HG02981 (cell line): ENCODE measurements around the gene ARHGEF7.

Experiments
- ATAC-seq: cut with Tn5 transposase; IDR thresholded peaks from one replicate; pipeline ENCODE4 v1.9.1; 2021; ENCODE audit warnings: mild to moderate bottlenecking, moderate library complexity; ENCODE audit not compliant: unreplicated experiment

ARHGEF7 gene

GRCh38 chr13:111270765-111271698, 155.9 kb downstream of the ARHGEF7 start:
- no peak for ATAC-seq

GRCh38 chr13:111272117-111272516, 157.0 kb downstream of the ARHGEF7 start:
- no peak for ATAC-seq

GRCh38 chr13:111275382-111275781, 160.3 kb downstream of the ARHGEF7 start:
- ATAC-seq, result no peak

- no peak for ATAC-seq
Measured at GRCh38 chr13:111275995-111276618, 161.0 kb downstream of the ARHGEF7 start.

DNA sequence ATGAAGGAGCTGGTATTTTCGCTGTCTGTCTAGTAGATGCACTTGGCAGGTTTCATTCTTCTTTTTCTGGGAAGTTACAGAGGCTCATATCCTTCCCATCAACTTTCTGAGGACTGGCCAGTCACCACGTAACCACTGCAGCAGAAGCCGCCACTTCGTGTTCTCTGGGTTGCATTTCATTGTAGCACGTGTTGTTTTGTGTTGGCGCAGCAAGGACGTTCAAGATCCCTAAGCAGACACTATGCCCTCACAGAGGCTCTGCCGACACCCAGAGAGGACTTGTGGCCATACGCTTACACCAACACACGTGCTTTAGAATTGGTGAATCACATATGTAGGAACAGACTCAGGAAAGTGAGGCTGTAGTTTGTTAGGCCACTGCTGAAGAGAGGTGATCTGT, 163.1 kb downstream of the ARHGEF7 start:
- no peak for ATAC-seq

DNA sequence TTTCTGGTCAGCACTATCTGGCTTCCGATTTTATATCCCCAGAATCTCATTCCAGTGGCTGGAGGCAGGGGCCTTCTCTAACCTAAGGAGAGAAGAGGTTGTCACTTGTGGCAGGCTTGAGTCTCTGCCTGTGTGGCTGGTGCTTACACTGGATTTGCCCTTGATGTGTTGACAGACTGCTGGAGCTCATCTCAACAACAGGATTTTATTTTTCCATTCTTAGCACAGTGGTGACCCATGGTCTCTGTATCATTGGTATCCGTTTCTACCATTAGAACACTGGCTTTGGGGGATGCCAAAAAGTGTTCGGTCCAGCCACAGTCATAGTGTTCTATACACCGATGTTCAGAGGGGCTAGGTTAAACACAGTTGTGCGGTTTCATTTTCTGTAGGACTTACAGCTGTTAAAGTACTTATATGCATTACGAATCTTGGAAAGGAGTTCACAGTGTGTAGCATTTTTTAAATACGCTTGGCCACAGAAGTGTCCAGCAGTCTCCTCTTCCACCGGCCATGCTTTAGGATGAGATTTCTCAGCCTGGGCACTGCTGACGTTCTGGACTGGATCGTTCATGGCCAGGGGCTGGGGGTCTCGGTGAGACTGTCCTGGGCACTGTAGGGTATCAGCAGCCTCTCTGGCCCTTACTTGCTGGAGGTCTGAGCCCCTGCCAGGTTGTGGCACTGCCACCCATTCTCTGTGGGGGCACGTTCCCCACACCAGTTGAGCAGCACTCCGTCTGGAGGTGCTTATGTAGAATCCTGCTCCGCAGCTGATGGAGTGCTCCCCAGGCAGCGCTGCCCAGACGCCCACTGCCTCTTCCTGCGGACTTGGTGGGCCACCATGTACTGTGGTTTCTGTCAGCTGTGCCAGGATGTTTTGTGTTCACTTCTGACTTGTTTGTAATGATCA, 163.9 kb downstream of the ARHGEF7 start:
- no peak for ATAC-seq

DNA sequence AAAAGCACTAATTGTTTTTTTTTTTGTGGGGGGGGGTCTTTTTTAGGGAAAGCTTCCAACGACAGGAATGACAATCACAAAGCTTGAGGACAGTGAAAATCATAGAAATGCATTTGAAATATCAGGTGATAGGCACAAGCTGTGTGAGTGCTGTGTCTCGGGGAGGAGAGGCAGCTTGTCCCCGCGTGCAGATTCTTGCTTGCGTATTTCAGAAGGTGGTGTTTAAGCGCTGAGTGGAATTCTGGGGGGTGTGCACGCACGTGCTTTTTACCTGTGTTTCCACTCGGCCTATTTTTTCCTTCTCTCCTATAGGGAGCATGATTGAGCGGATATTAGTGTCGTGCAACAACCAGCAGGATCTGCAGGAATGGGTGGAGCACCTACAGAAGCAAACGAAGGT, 165.1 kb downstream of the ARHGEF7 start:
- ATAC-seq, result no peak

GRCh38 chr13:111280681-111281585, 165.8 kb downstream of the ARHGEF7 start:
- no peak for ATAC-seq

DNA sequence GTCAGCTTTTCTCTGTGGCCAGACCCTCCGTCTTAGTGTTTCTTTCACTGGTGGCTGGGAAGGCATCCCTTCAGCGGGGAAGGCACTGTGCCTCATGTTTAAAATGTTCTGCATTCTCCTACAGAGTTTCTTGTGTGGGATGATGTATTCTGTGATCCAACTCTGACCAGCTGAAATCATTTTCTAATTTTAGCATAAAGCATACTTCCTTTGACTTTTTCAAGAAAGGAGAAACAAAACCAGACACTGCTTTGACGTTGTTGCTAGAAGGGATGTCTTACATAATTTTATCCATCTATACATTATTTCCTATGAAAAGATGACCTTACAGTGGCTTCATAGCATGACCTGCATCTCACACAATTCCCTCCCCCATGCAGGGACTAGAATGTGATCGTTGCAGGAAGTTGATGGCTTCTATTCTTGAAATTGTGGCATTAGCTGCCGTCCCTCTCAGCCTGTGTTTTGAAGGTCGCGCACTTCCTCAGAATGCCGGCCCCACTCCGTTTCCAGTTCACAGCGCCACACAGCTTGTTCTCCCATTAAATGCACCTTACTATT, 166.7 kb downstream of the ARHGEF7 start:
- no peak for ATAC-seq

- ATAC-seq, result no peak
Measured at GRCh38 chr13:111282425-111282824, 167.3 kb downstream of the ARHGEF7 start.

DNA sequence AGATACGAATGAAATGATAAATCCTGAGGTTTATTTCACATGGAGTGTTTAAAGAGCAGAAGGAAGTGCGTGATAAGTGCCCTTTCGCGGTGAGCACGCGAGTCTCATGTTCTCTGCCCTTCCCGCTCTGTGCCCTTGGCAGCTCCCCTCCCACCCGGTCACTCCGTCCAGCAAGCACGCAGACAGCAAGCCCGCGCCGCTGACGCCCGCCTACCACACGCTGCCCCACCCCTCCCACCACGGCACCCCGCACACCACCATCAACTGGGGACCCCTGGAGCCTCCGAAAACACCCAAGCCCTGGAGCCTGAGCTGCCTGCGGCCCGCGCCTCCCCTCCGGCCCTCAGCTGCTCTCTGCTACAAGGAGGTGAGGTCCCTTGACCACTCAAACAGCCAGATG, 167.9 kb downstream of the ARHGEF7 start:
- ATAC-seq, result no peak

DNA sequence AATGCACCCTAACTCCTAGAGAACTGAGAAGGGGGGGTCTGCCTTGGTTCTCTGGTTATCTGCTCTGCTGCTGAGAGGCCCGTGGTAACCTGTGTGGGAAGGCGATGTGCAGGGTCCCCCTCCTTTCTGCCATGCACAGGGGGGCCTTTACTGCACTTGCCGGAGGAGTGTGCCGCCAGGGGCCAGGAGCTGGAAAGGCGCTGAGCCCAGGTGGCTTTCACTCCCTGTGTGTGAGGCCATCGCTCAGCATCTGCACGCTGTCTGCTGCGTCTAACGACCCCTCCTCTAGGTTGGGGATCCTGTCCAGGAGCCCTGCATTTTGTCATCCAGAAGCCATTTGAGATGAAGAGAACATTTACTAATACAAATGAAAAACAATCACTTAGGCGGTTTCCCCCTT, 168.3 kb downstream of the ARHGEF7 start:
- ATAC-seq, result no peak

DNA sequence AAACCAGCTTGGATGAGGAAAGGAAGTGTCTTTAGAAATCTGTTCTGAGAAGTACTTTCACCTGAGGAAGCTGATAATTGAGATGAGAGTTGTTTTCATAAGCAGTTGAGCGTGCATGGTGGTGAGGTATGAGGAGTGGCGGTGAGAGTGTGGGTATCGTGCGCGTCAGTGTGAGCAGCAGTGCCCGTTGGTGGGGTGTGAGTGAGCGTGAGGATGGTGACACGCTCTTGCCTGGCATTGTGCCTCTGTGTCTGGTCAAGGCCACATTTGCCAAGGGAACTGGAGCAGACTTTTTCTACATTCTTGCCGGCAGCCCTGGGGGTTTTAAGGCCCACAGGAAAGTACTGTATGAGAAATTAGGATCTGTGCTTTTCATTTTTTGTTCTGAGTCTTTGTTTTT, 168.9 kb downstream of the ARHGEF7 start:
- no peak for ATAC-seq

DNA sequence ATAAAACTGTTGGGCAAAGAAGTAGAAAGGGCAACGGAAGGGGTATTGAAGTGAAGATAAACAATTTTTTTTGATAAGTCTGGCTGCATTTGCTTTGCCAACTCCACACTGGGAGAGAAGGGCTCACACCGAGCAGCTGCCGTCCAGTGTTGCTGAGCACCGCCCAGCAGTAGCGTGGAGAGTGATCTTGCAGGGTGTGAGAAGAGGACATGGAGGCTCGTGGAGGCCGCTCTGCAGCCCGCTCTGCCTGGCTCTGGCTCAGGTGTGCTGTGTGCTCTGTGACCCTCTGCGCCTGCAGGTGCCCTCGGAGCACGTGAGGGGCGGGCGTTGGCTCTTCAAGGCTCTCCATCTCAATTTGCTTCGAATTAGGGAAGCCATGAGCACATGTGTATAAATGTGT, 169.5 kb downstream of the ARHGEF7 start:
- no peak for ATAC-seq

DNA sequence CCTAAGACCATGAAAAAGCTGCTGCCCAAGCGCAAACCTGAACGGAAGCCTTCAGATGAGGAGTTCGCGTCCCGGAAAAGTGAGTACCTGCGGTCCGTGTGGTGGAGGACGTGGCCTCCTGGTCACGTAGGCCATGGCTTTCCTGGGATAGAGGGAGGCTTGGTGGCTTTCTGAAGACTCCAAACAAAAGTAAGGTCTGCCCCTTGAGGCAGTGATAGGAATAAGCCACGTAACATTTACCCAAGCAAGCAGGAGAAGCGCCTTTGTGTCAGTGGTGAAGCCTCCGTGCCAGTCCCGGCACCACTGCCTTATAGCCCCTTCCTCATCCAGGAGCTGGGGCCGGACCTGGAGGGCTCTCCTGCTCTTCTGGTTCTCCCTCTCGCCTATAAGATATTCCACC, 171.1 kb downstream of the ARHGEF7 start:
- no peak for ATAC-seq

DNA sequence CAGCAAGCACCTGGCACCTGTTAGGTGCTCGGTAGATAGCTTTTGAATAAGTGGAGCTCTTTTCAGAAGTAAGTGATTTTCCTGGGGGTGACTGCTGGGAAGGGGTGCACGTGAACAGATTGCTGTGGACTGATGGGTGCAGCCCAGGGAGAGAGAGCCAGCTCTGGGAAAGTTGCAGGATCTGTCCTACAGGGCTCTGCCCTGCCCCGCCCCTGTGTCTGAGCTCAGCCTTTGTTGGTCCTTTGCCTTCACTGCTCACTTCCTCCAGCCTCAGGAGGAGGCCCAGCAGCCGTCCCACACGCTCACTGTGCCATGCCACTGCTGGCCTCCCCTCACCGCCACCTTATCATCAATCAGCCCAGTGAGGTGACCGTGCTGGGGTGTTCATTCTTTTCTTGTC, 171.6 kb downstream of the ARHGEF7 start:
- no peak for ATAC-seq

DNA sequence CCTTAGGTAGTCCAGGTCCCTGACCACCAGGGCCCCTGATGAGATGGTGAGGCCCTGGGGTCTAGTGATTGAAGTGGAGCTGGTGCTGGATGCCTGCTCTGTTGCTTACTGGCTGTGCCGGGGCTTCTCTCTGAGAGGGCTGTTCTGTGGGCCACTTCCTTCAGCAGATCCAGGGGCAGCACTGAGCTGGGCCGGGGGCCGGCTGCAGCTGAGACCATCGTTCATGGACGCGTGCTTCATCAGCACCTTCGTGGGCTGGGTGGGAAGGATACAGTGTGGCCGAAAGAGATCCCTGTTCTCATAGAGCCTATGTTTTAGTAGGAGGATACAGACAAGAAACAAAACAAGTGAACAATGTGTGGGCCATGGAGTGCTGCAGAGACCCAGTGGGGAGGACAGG, 172.1 kb downstream of the ARHGEF7 start:
- no peak for ATAC-seq

GRCh38 chr13:111288276-111288675, 173.2 kb downstream of the ARHGEF7 start:
- ATAC-seq, result no peak

- ATAC-seq, result no peak
Measured at GRCh38 chr13:111289251-111289650, 174.1 kb downstream of the ARHGEF7 start.

DNA sequence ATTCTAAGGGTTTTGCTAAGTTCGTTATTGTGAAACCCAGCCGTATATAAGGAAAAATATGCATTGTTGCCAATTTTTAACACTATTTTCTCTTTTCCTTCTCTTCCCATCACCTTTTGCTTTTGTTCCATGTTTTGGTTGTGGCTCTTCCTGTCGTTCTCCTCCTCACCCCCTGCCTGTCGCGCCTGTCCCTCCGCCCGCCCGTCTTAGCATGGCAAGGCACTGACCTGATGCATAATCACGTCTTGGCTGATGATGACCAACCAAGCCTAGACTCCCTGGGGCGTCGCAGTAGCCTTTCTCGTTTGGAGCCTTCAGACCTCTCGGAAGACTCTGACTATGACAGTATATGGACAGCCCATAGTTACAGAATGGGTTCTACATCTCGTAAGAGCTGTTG, 176.8 kb downstream of the ARHGEF7 start:
- no peak for ATAC-seq
